GM23248 (cell line): ENCODE measurements around the gene AGFG1.

Source experiments
- EZH2 ChIP-seq: fragments of 200-600 bp; sonication (generic); IDR thresholded peaks from 2 replicates; pipeline ENCODE4 v1.6.1; 2018; ENCODE audit warnings: antibody characterized with exemption, mild to moderate bottlenecking; ENCODE audit not compliant: insufficient read depth, poor library complexity, severe bottlenecking
- EZH2phosphoT487 ChIP-seq: fragments of 200-600 bp; sonication (generic); IDR thresholded peaks from 2 replicates; pipeline ENCODE4 v1.6.1; 2018; ENCODE audit warnings: antibody characterized with exemption, moderate library complexity, mild to moderate bottlenecking, low read depth; ENCODE audit not compliant: insufficient read depth

DNA sequence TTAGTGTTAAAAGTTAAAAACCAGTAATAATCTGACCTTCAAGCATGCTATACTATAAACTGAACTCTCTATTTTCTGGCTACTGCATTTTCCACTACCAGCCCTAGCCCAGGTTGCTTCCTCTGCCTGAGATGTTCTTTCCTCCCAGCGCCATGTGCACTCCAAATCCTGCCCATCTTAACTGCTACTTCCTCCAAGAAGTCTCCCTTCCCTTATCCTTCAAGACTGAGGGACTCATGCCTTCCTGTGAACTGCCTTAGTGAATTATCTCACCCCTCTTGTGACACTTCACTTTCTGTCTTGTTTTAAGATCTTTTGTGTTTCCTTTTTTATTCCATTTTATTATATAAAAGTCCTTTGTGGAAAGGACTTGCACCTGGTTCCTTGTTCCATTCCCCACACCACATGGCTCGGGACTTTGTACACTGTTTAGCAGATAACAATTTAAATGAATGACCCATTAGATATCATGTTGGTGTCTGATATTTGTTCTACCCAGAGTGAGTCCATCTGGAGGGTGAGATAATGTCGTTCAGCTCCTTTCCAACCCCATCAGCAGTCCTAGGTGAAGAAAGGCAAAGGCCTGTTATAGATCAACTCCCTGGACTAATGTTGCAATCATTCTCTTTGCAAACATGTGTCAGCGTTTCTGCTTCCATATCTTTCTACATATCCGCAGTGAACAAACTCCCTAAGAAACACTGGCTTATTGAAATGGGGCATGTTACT, 20.9 kb upstream of the AGFG1 start:
- TF ChIP-seq EZH2: no peak
- TF ChIP-seq EZH2phosphoT487: no peak
